ENCODE measurements around the gene SGCA. TPM values are rescaled to one million over a fixed set of nuclear protein-coding genes. Genes with fewer than 3 reads are reported as not detected.

The SGCA gene
- total and polyA plus RNA-seq, 2 of the 13 experiments (the other 11 are each of a cell fraction or from before 2014, with no cell fraction given), result not detected

GRCh38 chr17:50149417-50150353 is 16.1 kb upstream of the SGCA start (continued):
- TF ChIP-seq HNRNPK (IDR thresholded peaks at IDR 0.05; ENCODE audit: low read depth, low read length, poor library complexity, severe bottlenecking) (no peak), ELF1 (CRISPR knock-in tag; IDR thresholded peaks at IDR 0.05) (no peak), KLF12 (CRISPR knock-in tag; IDR thresholded peaks at IDR 0.05; ENCODE audit: borderline replicate concordance) (no peak), ZNF850 (CRISPR knock-in tag; conservative IDR thresholded peaks at IDR 0.05) (no peak), ZNF224 (CRISPR knock-in tag; IDR thresholded peaks at IDR 0.05) (0 out of 2 replicates have a peak, but pooled peaks have one; percentile 31), IKZF4 (CRISPR knock-in tag; IDR thresholded peaks at IDR 0.05; ENCODE audit: borderline replicate concordance, low read depth, not compliant biosample characterization) (peak; percentile 85), E2F1 (CRISPR knock-in tag; IDR thresholded peaks at IDR 0.05) (no peak), HMGXB3 (CRISPR knock-in tag; IDR thresholded peaks at IDR 0.05; ENCODE audit: borderline replicate concordance) (no peak), SP5 (CRISPR knock-in tag; IDR thresholded peaks at IDR 0.05; ENCODE audit: borderline replicate concordance, low read depth) (no peak), ZC3H13 (CRISPR knock-in tag; IDR thresholded peaks at IDR 0.05) (peak; percentile 91), ZNF703 (CRISPR knock-in tag; IDR thresholded peaks at IDR 0.05; ENCODE audit: borderline replicate concordance) (no peak)
- TF ChIP-seq, protein P1, sequence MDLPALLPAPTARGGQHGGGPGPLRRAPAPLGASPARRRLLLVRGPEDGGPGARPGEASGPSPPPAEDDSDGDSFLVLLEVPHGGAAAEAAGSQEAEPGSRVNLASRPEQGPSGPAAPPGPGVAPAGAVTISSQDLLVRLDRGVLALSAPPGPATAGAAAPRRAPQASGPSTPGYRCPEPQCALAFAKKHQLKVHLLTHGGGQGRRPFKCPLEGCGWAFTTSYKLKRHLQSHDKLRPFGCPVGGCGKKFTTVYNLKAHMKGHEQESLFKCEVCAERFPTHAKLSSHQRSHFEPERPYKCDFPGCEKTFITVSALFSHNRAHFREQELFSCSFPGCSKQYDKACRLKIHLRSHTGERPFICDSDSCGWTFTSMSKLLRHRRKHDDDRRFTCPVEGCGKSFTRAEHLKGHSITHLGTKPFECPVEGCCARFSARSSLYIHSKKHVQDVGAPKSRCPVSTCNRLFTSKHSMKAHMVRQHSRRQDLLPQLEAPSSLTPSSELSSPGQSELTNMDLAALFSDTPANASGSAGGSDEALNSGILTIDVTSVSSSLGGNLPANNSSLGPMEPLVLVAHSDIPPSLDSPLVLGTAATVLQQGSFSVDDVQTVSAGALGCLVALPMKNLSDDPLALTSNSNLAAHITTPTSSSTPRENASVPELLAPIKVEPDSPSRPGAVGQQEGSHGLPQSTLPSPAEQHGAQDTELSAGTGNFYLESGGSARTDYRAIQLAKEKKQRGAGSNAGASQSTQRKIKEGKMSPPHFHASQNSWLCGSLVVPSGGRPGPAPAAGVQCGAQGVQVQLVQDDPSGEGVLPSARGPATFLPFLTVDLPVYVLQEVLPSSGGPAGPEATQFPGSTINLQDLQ (CRISPR knock-in tag; IDR thresholded peaks at IDR 0.05), result no peak
- TF ChIP-seq, protein P2, sequence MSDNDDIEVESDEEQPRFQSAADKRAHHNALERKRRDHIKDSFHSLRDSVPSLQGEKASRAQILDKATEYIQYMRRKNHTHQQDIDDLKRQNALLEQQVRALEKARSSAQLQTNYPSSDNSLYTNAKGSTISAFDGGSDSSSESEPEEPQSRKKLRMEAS (IDR thresholded peaks at IDR 0.05), result peak; percentile 89
- TF ChIP-seq, protein P3, sequence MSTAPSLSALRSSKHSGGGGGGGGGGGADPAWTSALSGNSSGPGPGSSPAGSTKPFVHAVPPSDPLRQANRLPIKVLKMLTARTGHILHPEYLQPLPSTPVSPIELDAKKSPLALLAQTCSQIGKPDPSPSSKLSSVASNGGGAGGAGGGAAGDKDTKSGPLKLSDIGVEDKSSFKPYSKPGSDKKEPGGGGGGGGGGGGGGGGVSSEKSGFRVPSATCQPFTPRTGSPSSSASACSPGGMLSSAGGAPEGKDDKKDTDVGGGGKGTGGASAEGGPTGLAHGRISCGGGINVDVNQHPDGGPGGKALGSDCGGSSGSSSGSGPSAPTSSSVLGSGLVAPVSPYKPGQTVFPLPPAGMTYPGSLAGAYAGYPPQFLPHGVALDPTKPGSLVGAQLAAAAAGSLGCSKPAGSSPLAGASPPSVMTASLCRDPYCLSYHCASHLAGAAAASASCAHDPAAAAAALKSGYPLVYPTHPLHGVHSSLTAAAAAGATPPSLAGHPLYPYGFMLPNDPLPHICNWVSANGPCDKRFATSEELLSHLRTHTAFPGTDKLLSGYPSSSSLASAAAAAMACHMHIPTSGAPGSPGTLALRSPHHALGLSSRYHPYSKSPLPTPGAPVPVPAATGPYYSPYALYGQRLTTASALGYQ (CRISPR knock-in tag; IDR thresholded peaks at IDR 0.05), result no peak
- TF ChIP-seq, protein P4, sequence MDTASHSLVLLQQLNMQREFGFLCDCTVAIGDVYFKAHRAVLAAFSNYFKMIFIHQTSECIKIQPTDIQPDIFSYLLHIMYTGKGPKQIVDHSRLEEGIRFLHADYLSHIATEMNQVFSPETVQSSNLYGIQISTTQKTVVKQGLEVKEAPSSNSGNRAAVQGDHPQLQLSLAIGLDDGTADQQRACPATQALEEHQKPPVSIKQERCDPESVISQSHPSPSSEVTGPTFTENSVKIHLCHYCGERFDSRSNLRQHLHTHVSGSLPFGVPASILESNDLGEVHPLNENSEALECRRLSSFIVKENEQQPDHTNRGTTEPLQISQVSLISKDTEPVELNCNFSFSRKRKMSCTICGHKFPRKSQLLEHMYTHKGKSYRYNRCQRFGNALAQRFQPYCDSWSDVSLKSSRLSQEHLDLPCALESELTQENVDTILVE (CRISPR knock-in tag; IDR thresholded peaks at IDR 0.05), result peak; percentile 23; the same call in 1 of the 2 replicates
